HG02610 (cell line): ENCODE results near the gene PPP2R3B.
"Not testable (repeated sequence)": the region's sequence is repeated elsewhere in the genome, so short reads cannot be mapped to it uniquely, and the experiment has no call there.

Experiments
- ATAC-seq: cut with Tn5 transposase; IDR thresholded peaks from one replicate; pipeline ENCODE4 v1.9.1; 2021; ENCODE audit warnings: mild to moderate bottlenecking, moderate library complexity; ENCODE audit not compliant: unreplicated experiment

Gene PPP2R3B

GRCh38 chrX:307261-308111 is 79.2 kb downstream of the PPP2R3B start:
- no peak for ATAC-seq

GRCh38 chrX:306614-307251 is 80.0 kb downstream of the PPP2R3B start:
- ATAC-seq = not testable (repeated sequence)

- ATAC-seq = not testable (repeated sequence)
Measured at GRCh38 chrX:305781-306613, 80.7 kb downstream of the PPP2R3B start.

- no peak for ATAC-seq
Measured at GRCh38 chrX:302975-303374, 83.7 kb downstream of the PPP2R3B start.

GRCh38 chrX:300334-300733 is 86.4 kb downstream of the PPP2R3B start:
- no peak for ATAC-seq

- ATAC-seq = no peak
Measured at GRCh38 chrX:298993-299392, 87.7 kb downstream of the PPP2R3B start.

GRCh38 chrX:295136-295535 is 91.6 kb downstream of the PPP2R3B start:
- ATAC-seq = no peak

- ATAC-seq = no peak
Measured at GRCh38 chrX:292900-293897, 93.5 kb downstream of the PPP2R3B start.

- no peak for ATAC-seq
Measured at GRCh38 chrX:291411-291901, 95.3 kb downstream of the PPP2R3B start.

GRCh38 chrX:290476-291166 is 96.1 kb downstream of the PPP2R3B start:
- ATAC-seq = no peak

GRCh38 chrX:288561-288991 is 98.1 kb downstream of the PPP2R3B start:
- ATAC-seq = no peak

- no peak for ATAC-seq
Measured at GRCh38 chrX:287670-288069, 99.0 kb downstream of the PPP2R3B start.

- ATAC-seq = no peak
Measured at GRCh38 chrX:285076-285677, 101.5 kb downstream of the PPP2R3B start.
